IPS-18a (cell line): ENCODE data around the gene SPIB.

Experiments used
- H3K27ac ChIP-seq: one replicate; pipeline ENCODE4 v1.5.1; 2013; ENCODE audit warnings: low read length
- H3K27me3 ChIP-seq: one replicate; pipeline ENCODE4 v1.6.1; 2013; ENCODE audit warnings: mild to moderate bottlenecking, low read length; ENCODE audit not compliant: control insufficient read depth, insufficient read depth
- H3K36me3 ChIP-seq: one replicate; pipeline ENCODE4 v1.6.1; 2013; ENCODE audit warnings: low read depth, low read length; ENCODE audit not compliant: control insufficient read depth
- H3K4me1 ChIP-seq: one replicate; pipeline ENCODE4 v1.6.1; 2013; ENCODE audit warnings: low read depth, low read length; ENCODE audit not compliant: control insufficient read depth
- H3K4me3 ChIP-seq: one replicate; pipeline ENCODE4 v1.5.1; 2013; ENCODE audit warnings: low read length
- H3K9ac ChIP-seq: one replicate; pipeline ENCODE4 v1.6.1; 2013; ENCODE audit warnings: mild to moderate bottlenecking, low read length, moderate library complexity
- H3K9me3 ChIP-seq: one replicate; pipeline ENCODE4 v1.6.1; 2013; ENCODE audit warnings: low read depth, low read length; ENCODE audit not compliant: control insufficient read depth

SPIB gene

GRCh38 chr19:50480281-50481111 is 61.8 kb downstream of the SPIB start:
- Histone ChIP-seq H3K4me3 (no peak overlapping the region), H3K36me3 (peaks cover 19% of the 10 kb centered on the region)

More at GRCh38 chr19:50480281-50481111, 61.8 kb downstream of the SPIB start:
- H3K4me1 ChIP-seq = peaks cover 5% of the 10 kb centered on the region
- H3K27me3 ChIP-seq = no peaks in the 10 kb centered on the region
- H3K9ac ChIP-seq = no peak overlapping the region
- H3K9me3 ChIP-seq = peaks cover under 1% of the 10 kb centered on the region
- H3K27ac ChIP-seq = no peak overlapping the region
